Lower leg skin (tissue), 3 donors: ENCODE results near the gene CLCN6.

Experiments used
- CTCF ChIP-seq, 3 donors: fragments of 450-650 bp; IDR thresholded peaks; one replicate each; pipeline ENCODE4 v1.5.1; 2016; ENCODE audit warnings: antibody characterized with exemption in 3 of 3, mild to moderate bottlenecking in 3 of 3, moderate library complexity in 2 of 3
- POLR2A ChIP-seq, 2 donors: fragments of 450-650 bp; IDR thresholded peaks; one replicate each; pipeline ENCODE4 v1.6.1; 2016 to 2017; ENCODE audit warnings: antibody characterized with exemption in 2 of 2, mild to moderate bottlenecking in 1 of 2, moderate library complexity in 1 of 2

- no peak for TF ChIP-seq CTCF (IDR thresholded peaks at IDR 0.05)
- TF ChIP-seq POLR2A (IDR thresholded peaks at IDR 0.05), result no peak
Measured at GRCh38 chr1:11790101-11790879, 15.7 kb upstream of the CLCN6 start.
